LNCAP (cell line): ENCODE data around the gene CHADL.

Source experiments
- TF ChIP-seq, protein P1 (sequence below): fragments of 450-650 bp; IDR thresholded peaks from 2 replicates; pipeline ENCODE4 v1.5.1; 2017; ENCODE audit warnings: mild to moderate bottlenecking

Gene CHADL

DNA sequence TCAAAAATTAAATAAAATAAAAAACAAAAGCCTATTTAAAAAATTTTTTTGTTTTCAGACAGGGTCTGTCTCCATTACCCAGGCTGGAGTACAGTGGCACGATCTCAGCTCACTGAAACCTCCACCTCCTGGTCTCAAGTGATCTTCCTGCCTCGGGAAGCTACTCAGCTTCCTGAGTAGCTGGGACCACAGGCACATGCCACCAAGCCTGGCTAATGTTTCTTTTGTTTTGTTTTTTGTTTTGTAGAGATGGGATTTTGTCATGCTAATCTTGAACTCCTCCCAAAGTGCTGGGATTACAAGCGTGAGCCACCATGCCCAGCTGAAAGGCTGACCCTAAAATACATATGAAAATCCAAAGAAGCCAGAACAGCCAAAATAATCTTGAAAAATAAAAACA, 56.1 kb downstream of the CHADL start:
- TF ChIP-seq, protein P1, sequence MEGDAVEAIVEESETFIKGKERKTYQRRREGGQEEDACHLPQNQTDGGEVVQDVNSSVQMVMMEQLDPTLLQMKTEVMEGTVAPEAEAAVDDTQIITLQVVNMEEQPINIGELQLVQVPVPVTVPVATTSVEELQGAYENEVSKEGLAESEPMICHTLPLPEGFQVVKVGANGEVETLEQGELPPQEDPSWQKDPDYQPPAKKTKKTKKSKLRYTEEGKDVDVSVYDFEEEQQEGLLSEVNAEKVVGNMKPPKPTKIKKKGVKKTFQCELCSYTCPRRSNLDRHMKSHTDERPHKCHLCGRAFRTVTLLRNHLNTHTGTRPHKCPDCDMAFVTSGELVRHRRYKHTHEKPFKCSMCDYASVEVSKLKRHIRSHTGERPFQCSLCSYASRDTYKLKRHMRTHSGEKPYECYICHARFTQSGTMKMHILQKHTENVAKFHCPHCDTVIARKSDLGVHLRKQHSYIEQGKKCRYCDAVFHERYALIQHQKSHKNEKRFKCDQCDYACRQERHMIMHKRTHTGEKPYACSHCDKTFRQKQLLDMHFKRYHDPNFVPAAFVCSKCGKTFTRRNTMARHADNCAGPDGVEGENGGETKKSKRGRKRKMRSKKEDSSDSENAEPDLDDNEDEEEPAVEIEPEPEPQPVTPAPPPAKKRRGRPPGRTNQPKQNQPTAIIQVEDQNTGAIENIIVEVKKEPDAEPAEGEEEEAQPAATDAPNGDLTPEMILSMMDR = no peak

DNA sequence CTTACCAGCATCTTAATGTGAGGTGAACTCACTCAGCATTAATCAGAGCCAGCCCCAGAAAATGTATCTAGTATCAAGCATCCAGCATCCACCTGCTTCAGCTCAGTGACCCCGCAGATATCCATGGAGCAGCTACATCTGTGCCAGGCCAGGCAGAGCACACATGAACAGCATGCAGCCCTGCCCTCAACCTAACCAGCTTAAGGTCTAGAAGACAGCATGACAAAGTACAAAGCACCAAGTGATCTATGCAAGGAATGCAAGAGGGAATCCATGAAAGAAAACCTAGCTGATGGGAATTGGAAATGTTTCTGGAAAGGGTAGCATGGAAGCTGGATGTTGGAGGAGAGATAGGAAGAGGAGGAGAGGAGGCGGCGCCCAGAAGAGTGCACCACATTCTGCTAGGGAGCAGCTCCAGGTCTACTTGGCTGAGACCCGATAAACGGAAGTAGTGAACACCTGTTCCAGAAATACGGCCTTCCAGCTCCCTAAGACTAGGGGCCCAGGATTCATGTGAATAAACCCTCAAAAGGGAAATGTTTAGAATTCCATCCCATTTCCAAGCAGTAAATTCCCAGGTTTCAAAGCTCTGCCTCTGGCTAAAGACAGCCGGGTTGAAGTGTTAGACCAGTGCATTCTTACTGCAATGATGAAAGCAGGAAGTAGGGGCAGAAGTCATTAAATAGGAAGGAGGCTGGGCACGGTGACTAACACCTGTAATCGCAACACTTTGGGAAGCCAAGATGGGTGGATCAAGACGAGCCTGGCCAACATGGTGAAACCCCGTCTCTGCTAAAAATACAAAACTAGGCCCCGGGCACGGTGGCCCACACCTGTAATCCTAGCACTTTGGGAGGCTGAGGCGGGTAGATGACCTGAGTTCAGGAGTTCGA, 59.1 kb downstream of the CHADL start:
- TF ChIP-seq, protein P1 = no peak

DNA sequence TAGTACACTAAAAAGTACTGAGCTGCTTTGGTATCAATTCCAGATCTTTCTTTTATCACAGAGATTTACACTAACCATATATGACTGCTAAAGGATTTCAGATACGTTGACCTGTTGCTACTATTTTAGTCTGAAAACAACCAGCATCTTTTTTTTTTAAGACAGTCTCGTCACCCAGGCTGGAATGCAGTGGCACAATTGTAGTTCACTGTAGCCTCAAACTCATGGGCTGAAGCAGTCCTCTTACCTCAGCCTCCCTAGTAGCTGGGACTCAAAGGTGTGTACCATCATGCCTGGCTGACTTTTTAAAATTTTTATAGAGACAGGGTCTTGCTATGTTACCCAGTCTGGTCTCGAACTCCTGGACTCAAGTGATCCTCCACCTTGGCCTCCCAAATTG, 59.8 kb downstream of the CHADL start:
- TF ChIP-seq, protein P1 = no peak
